Kidney epithelial cell (primary cell): ENCODE results near the gene MGST3. TPM values are rescaled to one million over a fixed set of nuclear protein-coding genes. Genes with fewer than 3 reads are reported as not detected.
A peak's percentile ranks its signal among the peaks of the same experiment; 100 is the strongest.
"Not testable (repeated sequence)": the region's sequence is repeated elsewhere in the genome, so short reads cannot be mapped to it uniquely, and the experiment has no call there.

Experiments
- DNase-seq: peaks from one replicate; pipeline ENCODE4 v3.0.0-alpha.2; 2010; ENCODE audit warnings: low read depth
- H3K27me3 ChIP-seq: 2 replicates; pipeline ENCODE4 v1.6.0; 2011; ENCODE audit warnings: low read length; ENCODE audit not compliant: control insufficient read depth, insufficient read depth
- H3K36me3 ChIP-seq: 2 replicates; pipeline ENCODE4 v1.5.1; 2011; ENCODE audit warnings: low read length; ENCODE audit not compliant: control insufficient read depth, insufficient read depth
- H3K4me3 ChIP-seq: 2 replicates; pipeline ENCODE4 v1.5.1; 2011; ENCODE audit warnings: low read depth, mild to moderate bottlenecking, control low read depth, low read length
- CTCF ChIP-seq: IDR thresholded peaks from 2 replicates; pipeline ENCODE4 v1.5.1; 2011; ENCODE audit warnings: mild to moderate bottlenecking, moderate library complexity, low read length, control low read depth, inconsistent platforms; ENCODE audit not compliant: insufficient read depth, poor library complexity, severe bottlenecking
- total RNA-seq: library from RNA; depleted of rRNA; stranded (reverse); fragments of >200 nt; gene quantifications from 2 replicates; pipeline ENCODE4 v1.2.3, GENCODE V29; 2015

Gene MGST3
- total RNA-seq, 1 donor from 2014 or later: 122 TPM

GRCh38 chr1:165597883-165598675, 33.0 kb upstream of the MGST3 start:
- peak; percentile 89 for DNase-seq
- H3K27me3 ChIP-seq: peaks cover 3% of the 10 kb centered on the region
- H3K36me3 ChIP-seq: no peaks in the 10 kb centered on the region
- H3K4me3 ChIP-seq: peak overlapping the region; percentile 57
- no peak for TF ChIP-seq CTCF

DNA sequence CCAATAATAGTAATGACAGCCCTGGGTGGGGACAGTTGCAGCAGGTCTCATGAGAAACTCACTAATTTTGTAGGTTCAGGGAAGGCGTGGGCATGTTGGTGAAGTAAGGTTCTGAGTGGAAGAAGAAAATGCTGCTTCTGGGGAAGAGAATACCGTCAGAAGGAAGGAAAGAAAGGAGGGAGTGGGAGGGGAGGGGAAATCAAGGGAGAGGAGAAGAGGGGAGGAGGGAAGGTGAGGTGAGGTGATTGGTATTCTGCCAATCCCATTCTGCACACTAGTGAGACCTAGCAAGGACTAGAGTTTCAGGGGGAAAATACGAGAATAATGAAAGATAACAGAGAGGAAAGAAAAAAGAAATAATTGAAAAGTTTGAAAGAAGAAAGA, 32.4 kb upstream of the MGST3 start:
- peak overlapping the region; percentile 57 for H3K4me3 ChIP-seq
- no peak for DNase-seq
- no peaks in the 10 kb centered on the region for H3K36me3 ChIP-seq
- no peak for TF ChIP-seq CTCF
- H3K27me3 ChIP-seq: no peaks in the 10 kb centered on the region

GRCh38 chr1:165600793-165601192, 30.2 kb upstream of the MGST3 start:
- Histone ChIP-seq H3K4me3 (no peak overlapping the region), H3K27me3 (peaks cover 2% of the 10 kb centered on the region), H3K36me3 (no peaks in the 10 kb centered on the region)
- TF ChIP-seq CTCF: no peak
- DNase-seq: no peak

GRCh38 chr1:165603810-165604209, 27.2 kb upstream of the MGST3 start:
- no peak for DNase-seq
- TF ChIP-seq CTCF: no peak
- H3K36me3 ChIP-seq: no peaks in the 10 kb centered on the region
- H3K27me3 ChIP-seq: peaks cover 2% of the 10 kb centered on the region
- no peak overlapping the region for H3K4me3 ChIP-seq

DNA sequence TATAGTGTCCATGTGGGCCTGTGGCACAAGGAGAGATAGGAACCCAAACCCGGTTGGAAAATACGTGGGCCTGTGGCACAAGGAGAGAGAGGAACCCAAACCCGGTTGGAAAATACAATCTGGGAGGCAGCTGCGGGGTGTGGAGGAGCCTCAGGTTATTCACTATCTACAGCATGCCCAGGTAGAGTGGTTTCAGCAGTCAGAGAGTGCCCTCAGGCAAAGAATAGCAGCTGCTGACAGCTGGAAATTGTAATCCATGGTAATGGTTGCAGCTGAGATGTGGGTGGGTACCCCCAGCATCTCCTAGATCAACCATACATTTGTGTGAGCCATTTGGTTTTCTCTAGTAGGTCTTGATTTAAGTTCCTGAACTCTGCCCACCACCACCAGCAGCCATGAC, 25.8 kb upstream of the MGST3 start:
- no peak for DNase-seq
- no peak for TF ChIP-seq CTCF
- H3K27me3 ChIP-seq: peaks cover 2% of the 10 kb centered on the region
- H3K36me3 ChIP-seq: no peaks in the 10 kb centered on the region
- no peak overlapping the region for H3K4me3 ChIP-seq

- H3K27me3 ChIP-seq, H3K4me3 ChIP-seq, H3K36me3 ChIP-seq: not testable (repeated sequence)
- DNase-seq: peak; percentile 31
Measured at GRCh38 chr1:165606676-165607075, 24.4 kb upstream of the MGST3 start.
